Measurements from ENCODE around the gene STRBP. TPM values are rescaled to one million over a fixed set of nuclear protein-coding genes. Genes with fewer than 3 reads are reported as not detected.

The STRBP gene
- polyA plus RNA-seq, 1 donor from 2014 or later = 56.7 TPM

Other genes starting within 250 kb of the STRBP start
- not detected for gene GPR21, start 234.9 kb downstream of the STRBP start, polyA plus RNA-seq (ENCODE audit: insufficient read depth, low read depth, low replicate concordance)
- 6.4 TPM for gene CRB2, start 87.6 kb upstream of the STRBP start, polyA plus RNA-seq (ENCODE audit: insufficient read depth, low read depth, low replicate concordance)